Activated CD8-positive, alpha-beta memory T cell treated with anti-CD3 and anti-CD28 coated beads, Interleukin-2, amount 50 U/mL, for 4 hours (primary cell): ENCODE data around the gene AKT1S1.

Experiments used
- DNase-seq: peaks from one replicate; pipeline ENCODE4 v3.0.0-alpha.2; 2020

AKT1S1 gene

DNA sequence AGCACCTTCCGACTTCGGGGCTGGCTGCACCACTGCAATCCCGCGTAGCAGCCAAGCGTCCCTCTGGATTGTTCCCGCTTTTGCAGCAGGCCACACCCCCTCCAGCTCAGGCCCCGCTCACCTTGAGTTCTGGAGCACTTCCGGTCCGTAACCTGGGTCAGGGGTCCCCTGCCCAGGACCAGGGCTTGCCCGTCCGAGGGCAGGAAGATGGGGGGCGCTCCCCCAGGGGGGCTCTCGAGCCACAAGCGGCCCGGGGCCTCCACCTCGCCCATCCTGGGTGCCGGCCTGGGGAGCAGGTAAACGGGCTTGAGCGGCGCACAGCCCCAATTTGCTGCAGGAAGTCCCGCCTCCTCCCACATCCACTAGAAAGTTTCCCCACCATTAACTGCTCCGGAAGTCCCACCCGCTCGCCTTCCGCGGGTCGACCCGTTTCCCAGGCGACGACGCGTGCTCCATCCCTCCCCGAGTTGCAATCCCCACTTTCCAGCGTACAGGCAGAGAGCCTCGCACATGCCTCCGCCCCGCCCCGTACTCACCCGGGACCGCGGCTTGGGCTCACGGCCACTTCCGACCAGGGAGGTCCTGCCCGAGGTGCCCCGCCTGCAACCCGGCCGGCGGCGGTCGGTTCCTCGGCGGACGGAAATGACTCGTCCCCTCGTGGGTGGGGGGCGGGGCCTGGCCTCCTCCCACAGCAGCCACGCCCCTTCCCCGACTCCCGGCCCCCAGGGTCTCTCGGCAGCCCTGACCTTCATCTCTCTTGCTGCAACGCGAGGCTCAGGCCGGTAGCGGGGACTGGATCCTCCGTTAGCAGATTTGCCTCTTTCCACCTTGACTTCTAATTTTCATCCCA is 10.0 kb downstream of the AKT1S1 start, which contains the start of gene PNKP:
PNKP (minus strand) TSS at position 644 of the 850 bp plus-strand sequence; CDS start at position 272, 372 bp downstream.
- DNase-seq = peak; percentile 85

DNA sequence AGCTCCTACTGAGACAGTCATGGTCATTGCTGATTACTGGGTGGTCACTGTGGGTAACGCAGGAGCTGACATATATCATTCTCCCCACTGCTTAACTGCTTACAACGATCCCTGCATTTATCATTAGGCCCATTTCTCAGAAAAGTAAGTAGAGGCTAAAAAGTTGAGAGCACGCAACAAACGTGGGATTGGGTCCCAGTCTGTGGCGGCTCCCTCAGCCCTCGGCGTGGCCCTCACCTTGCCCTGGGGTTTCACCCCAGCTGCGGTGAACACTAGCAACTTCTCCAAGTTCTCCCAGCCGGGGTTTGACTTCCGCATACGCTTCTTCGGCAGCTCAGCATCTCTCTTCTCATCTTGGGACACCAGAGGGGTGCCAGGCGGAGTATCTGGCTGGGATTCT is 12.3 kb downstream of the AKT1S1 start:
- DNase-seq = no peak

DNA sequence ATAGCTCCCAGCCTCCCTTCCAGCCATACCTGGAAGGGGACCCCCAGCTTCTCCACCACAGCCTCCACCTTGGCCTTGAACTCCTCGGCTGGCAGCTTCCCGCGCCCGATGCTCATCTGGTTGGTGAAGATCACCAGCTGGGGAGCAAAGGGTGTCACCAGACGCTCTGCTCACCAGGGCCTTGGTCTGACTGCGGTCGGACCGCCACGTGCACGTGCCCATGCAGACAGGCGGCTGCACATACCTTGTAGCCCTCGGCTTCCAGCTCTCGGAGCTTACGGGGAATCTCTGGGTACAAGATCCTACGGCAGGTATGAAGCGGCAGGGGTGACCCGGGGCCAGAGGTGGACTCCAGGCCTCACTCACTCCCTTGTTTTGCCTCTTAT is 13.2 kb downstream of the AKT1S1 start:
- DNase-seq = no peak

DNA sequence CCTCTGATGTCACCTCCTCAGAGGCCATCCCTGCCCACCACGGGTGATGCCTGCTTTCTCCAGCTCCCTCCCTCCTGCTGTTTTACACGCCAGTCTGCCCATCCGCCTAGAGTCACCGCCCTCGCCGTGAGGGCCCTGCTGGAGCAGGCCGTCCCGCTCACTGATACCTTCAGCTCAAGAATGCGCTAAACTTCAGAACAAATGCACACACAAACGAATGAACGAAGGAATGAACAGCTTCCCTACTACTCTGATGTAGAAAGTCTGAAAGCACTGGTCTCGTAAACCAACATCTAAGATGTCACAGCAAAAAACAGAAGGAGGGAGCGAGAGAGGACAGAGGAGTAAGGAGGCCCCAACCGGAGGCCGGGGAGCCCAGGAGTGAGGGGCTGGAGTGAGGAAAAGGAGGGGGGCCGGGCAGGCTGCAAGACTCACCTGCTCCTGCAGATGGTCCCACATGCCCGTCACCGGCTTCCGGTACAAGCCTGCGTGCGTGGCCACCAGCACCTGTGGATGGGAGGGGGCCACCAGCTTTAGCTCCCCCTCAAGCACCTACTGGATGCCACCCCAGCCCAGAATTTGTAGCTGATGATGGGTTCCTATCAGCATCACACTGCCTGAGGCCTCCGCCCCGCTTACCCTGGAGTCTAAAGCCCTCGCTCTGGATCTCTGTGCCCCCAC is 13.8 kb downstream of the AKT1S1 start:
- no peak for DNase-seq

DNA sequence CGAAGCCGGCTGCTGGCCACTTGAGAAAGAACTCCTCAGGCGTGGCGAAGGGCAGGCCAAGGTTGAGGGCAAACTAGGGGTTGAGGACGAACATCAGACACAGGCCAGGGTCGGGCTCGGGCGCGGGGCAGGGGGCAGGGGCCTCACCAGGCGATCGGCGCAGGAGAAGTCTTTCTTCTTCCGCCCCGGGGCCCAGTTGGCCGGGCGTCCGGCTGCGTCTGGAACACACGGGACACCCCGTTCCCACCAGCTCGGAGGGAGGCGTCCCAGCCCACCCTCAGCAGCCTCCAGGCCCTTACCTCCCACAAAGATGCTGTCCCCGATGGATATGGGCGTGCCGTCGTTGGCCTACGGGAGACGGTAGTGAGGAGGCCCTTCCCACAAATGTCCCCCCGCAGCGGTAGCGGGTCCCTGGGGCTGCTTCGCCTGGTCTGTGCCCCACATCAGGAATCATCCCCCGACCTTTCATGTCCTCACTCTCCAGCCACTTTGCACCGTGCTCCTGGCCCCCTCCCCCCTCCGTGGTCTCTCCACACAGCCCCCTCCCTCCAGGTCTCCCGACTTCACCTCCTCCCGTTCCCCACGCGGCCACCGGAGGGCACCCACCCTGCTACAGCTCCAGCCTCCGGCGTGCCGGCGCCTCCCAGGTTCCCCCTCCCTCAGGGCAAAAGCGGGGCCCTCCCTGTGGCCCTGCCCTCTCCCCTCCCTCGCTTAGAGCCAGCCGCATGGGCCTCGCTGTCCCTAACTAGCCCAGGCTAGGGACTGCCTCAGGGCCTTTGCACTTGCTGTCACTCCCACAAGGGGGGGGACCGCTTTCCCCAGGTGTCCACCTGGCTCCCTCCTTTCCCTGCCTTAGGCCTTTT is 14.5 kb downstream of the AKT1S1 start:
- DNase-seq = no peak

DNA sequence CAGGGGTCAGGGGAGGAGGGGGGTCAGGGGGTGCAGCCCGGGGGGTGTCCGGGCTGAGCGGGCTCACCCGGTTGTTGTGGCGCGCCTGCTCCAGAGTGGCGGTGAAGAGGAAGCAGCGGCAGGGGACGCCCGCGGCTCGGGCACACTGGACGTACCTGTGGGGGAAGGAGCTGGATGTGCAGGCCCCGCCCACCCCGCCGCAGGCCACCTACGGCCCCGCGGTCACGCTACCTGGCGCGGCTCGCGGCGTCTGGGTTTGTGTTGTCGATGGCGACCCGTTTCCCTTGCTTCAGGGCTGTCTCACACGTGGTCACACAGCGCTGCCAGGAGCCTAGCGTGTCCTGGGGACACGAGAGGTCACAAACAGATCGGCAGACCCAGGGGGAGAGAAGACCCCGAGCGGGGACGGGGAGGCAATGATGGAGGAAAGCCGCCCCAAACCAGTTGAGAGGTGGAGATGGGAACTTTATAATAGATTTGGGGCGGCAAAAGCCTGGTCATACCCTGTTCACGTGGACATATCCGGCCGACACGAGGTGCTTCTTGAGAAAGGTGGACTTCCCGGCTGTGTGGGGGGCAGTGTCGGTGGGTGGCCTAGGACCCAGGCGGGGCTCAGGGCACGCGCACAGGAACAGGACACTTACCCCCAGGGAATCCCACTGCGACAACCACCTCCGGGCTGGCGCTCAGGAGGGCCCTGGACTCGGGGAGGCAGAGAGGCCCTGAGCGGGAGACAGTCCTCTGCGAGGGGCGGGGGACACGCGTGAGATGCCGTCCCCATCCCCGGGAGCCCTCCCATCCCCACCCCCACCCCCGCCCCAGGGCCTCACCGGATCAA is 15.4 kb downstream of the AKT1S1 start:
- DNase-seq = no peak

DNA sequence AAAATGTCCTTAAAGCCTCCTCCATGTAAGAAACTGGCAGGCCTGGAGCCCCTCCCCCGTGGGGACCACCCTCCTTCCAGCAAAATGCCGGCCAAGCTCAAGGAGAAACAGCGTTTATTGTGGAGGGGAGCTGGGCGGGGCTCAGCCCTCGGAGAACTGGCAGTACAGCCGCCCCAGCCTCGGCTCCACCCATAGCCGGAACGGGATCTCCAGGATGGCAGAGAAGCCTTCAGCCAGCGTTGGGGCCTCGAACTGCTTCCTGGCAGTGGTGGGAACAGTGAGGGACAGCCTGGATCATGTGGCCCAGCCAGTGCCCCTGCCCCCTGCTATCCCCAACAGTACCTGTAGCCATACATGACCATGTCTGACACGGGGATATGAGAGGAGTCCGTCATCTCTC is 16.0 kb downstream of the AKT1S1 start:
- no peak for DNase-seq

DNA sequence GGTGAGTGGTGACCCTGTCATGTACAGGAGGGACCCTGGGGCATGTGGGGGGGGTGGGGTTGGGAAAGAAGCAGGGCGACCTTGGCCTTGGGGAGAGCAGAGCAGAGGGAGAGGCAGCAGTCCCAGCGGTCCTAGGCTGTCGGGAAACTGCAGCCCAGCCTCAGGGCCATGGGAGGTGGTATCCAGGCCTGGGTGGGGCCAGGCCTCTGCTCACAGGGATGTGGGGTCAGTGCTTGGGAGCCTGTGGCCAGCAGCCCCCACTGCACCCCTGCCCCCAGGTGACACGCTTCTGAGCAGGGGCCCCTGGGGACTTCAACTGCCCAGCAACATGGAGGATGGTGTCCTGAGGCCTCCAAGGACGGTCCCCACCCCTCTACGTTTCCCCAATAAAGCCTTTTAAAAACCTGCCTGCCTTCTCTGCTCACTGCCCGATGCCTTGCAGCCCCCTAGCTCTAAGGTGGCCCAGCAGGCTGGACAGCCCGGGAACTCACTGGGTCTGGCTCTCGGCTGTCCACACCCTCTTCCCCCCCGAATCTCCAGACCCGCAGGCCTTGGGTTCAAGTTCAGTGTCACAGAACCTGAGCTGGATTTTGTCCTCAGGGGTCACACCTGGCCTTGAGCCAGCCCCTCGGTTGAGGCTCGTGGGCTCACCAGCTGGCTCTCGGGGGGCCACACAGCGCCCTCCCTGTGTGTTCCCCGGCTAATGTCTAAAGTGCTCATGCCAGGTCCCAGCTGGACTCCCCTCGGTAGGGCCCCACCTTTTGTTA is 16.6 kb downstream of the AKT1S1 start:
- no peak for DNase-seq

DNA sequence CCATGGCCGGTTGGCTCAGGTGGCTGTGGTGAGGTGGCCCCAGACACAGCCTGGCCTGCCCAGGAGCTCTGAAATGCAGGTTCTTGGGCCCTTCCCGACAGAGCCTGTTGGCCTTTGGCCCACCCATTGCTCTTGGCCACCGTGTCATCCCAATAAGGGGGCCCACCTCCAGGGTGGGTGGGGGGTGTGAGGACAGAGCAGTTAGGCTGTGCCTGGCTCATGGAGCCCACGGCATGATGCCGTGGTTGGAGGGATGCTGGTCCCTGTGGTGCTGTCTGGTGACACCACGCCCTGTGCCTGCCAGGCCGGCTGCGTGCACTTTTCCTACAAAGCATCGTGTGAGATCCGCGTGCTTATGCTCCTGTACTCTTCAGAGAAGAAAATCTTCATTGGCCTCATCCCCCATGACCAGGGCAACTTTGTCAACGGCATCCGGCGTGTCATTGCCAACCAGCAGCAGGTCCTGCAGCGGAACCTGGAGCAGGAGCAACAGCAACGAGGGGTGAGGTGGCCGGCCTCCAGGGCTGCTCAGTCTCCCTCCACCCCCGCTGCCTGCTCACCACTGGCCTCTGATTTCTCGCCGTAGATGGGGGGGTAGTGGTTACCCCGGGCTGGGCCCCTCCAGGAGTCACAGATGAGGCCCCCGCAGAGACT is 17.3 kb downstream of the AKT1S1 start:
- DNase-seq = no peak

DNA sequence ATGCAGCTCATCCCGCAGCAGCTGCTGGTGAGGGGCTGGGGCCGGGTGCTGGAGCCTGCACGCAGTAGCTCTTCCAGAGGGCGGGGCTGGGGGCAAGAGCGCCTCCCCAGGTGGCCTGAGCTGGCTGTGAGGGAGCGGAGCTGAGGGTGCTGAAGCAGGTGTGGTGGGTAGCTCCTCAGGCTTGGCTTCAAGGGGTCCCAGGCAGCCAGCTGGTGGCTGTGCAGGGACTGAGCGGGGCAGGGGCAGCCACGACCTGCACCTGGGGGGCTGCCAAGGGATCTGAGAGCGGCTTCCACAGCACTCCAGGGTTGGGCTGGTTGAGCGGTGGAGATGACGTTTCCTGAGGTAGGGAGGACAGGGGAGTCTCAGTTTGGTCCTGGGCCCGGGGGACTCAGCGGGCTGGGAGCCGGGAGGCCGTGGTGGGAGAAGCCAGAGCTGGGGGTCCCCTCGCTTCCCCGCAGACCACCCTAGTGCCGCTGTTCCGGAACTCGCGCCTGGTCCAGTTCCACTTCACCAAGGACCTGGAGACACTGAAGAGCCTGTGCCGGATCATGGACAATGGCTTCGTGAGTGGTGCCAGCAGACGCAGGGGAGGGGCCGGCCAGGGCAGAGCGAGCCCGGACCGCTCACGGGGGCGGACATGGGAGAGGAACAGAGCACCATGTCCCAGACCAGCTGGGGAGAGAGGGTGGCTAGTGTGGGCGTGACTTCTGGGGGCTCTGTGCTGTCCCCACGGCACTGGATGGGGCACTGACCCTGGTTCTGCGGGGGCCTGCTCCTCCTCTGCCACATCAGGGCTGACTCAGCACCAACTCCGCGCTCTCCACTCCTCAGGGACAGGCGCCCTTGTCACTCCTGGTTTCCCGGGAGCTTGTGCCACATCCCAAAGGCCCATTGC is 18.8 kb downstream of the AKT1S1 start:
- DNase-seq = no peak

DNA sequence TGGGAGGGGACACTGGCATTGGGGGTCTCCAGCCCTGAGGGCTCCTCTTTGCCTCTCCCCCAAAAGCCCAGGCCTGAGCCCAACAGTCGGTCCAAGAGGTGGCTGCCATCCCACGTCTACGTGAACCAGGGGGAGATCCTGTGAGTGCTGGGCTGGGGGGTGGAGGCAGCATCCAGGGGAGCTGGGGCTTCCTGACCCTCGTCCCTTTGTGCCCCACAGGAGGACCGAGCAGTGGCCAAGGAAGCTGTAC is 19.4 kb downstream of the AKT1S1 start:
- no peak for DNase-seq

DNA sequence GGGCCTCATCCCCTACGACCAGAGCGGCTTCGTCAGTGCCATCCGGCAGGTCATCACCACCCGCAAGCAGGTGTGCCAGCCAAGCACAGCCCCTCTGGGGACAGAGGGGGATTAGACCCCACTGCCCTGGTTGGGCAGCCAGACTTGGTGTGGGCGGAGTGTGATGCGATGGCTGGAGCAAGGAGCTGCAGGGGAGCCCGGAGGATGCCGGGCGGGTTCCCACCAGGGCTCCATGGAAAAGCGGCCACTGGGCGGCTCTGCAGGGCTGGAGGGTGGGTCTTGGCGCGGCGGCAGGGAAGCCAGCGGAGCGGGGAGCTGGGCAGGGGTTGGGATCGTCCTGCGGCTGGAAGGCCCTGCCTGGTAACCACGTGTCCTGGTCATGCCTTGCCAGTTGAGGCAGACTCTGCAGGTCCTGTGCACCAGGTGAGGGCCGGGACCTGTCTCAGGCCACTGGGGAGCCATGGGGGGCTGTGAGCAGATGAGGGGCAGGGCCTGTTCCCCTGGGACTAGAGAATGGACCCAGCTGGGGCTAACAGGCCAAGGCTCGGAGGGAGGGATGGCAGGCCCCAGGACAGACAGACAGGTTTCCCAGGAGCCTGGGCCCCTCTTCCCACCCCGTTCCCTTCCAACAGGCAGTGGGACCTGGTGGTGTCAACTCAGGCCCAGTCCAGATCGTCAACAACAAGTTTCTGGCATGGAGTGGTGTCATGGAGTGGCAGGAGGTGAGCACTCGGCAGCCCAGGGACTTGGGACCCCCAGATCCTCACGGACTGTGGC is 19.9 kb downstream of the AKT1S1 start:
- no peak for DNase-seq

DNA sequence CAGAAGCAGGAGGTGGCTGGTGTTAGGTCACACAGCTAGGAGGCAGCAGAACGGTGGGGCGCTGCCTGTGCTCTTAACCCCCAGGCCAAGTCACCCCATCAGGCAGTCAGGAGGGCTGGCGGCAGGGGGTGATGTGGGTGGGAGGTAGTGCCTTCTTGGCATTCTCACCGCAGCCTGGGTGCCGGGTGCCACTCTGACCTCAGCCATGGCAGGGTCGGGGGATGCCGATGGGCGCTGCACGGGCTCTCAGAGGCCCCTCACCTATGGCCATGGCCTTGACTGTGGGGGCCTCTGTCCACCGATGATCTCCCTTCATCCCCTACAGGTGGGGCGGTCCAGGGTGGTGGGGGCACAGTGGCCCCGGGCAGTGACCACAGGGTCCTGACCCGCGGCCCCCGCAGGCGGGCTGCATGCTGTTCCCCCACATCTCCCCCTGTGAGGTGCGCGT is 20.6 kb downstream of the AKT1S1 start:
- peak; percentile 15 for DNase-seq

DNA sequence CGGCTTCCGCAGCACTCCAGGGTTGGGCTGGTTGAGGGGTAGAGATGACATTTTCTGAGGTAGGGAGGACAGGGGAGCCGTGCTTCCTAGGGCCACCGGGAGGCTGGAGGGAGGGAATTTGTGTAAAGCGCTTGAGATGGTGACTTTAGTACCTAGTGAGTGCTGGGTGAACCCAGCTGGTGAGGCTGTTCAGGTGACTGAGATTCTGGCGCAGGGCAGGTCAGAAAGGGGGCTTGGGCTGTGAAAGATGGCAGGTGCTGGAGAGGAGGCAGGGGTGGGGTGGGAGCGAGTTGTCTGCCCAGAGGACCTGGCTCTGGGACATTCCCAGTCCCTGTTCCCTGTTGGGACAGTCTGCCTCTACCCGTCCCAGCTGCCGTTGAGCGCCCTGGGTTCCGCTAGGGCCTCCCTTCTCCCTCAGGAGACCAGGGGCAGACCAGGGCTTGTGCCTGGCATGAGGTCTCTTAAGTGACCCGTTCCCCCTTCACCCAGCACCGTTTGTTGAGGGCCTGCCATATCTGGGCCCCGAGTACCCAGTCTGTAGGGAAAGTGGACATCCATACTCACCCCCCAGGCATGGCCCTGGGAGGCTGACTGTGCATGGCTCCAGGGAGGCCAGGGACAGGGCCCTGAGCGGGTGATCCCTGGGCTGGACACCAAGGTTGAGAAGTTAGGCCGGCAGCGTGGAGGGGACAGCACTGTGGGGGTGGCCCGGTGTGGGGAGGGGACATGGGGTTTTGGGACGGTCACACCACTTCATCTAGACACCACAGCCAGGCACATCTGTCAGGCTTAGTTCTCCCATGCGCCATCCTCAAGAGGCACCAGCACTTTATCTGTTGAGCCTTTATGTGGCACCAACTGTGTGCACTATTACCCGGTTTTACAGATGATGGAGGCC is 21.2 kb downstream of the AKT1S1 start:
- no peak for DNase-seq

DNA sequence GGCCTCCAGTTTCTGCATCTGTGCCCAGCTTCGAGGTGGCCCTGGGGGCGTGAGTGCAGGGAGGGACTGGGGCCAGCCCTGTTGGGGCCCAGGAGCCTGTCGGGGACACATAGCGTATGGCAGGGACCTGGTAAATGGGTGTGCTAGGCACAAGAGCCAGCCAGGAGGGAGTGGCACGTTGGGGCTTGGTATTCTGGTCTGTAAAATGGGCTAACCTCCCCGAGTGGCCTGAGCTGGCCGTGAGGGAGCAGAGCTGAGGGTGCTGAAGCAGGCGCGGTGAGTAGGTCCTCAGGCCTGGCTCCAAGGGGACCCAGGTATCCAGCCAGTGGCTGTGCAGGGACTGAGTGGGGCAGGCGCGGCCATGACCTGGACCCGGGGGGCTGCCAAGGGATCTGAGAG is 21.9 kb downstream of the AKT1S1 start:
- no peak for DNase-seq

DNA sequence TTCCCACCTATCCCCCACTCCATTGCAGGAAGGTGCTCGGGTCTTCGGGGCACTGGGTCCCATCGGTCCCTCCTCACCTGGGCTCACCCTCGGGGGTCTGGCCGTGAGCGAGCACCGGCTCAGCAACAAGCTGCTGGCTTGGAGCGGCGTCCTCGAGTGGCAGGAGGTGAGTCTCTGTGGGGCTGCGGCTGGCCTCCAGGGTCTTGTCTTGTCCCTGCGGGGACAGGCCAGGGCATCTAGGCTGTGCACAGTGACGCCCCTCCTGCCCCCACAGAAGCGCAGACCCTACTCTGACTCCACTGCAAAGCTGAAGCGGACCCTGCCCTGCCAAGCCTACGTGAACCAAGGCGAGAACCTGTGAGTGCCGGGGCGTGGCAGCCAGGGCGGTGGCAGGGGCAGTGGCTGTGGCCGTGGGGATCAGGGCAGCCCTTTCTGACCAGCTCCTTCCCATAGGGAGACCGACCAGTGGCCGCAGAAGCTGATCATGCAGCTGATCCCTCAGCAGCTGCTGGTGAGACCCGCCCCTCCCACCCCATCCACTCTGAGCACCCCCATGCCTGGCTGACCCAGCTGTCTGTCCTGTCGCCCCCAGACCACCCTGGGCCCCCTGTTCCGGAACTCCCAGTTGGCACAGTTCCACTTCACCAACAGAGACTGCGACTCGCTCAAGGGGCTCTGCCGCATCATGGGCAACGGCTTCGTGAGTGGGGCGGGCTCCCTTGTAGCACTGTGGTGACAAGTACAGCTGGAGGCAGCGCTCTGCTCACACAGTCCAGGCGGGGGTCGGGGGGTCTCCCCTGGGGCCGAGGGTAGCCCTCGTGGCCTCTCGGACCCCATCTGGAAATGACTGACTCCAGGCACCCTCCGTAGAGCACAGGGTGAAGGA is 22.5 kb downstream of the AKT1S1 start:
- peak; percentile 16 for DNase-seq

DNA sequence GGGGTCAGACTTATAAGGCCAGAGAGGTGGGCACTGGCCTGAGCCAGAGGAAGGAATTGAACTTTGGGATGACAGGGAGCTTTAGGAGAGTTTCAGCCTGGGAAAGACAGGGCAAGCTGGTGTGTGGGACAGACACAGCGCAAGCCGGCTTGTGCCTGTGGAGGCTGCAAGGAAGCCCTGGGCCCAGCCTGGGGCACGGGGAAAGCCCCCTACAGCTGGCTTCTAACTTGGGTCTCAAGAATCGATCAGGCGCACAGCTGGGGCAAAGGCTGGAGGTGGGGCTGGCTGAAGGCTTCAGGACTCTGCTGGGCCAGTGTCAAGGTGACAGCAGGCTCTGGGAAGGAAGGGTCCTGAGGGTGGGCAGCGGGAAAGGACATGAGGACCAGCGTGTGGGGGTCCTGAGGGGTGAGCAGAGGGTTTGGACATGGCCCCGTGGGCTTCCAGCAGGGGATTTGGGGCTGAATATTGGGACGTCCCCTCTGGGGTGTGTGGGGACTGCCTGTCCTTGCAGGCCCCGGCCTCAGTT is 23.2 kb downstream of the AKT1S1 start:
- DNase-seq = no peak
